Measurements from ENCODE around the gene IER3.

IER3 gene

GRCh38 chr6:30741789-30742315 lies 2.5 kb downstream of the IER3 start:
- no peak for TF ChIP-seq FOXM1 (IDR thresholded peaks at IDR 0.05; ENCODE audit: borderline replicate concordance, low read depth)
- no peak for TF ChIP-seq ZBTB7A (IDR thresholded peaks at IDR 0.05; ENCODE audit: low read depth)
- TF ChIP-seq EP300 (IDR thresholded peaks at IDR 0.05; ENCODE audit: borderline replicate concordance), result no peak
- TF ChIP-seq YY1 (IDR thresholded peaks at IDR 0.05; ENCODE audit: low read depth), result no peak
- no peak for TF ChIP-seq EGR1 (IDR thresholded peaks at IDR 0.05)

GRCh38 chr6:30741063-30741779 lies 3.1 kb downstream of the IER3 start:
- TF ChIP-seq EP300 (IDR thresholded peaks at IDR 0.05; ENCODE audit: borderline replicate concordance) (no peak), YY1 (IDR thresholded peaks at IDR 0.05; ENCODE audit: low read depth) (no peak), RAD21 (IDR thresholded peaks at IDR 0.05; ENCODE audit: low read depth) (no peak), TEAD4 (IDR thresholded peaks at IDR 0.05) (no peak), ZBTB7A (IDR thresholded peaks at IDR 0.05; ENCODE audit: low read depth) (no peak), TCF12 (IDR thresholded peaks at IDR 0.05; ENCODE audit: low read depth) (no peak), USF1 (IDR thresholded peaks at IDR 0.05) (no peak), EGR1 (IDR thresholded peaks at IDR 0.05) (no peak)

- TF ChIP-seq TCF12 (IDR thresholded peaks at IDR 0.05; ENCODE audit: low read depth), result no peak
- no peak for TF ChIP-seq TAF1 (IDR thresholded peaks at IDR 0.05; ENCODE audit: low read depth)
- TF ChIP-seq MAX (IDR thresholded peaks at IDR 0.05), result no peak
- no peak for TF ChIP-seq USF1 (IDR thresholded peaks at IDR 0.05)
- no peak for TF ChIP-seq EGR1 (IDR thresholded peaks at IDR 0.05)
Observed at GRCh38 chr6:30740540-30740870, 3.8 kb downstream of the IER3 start.

- TF ChIP-seq MAX (IDR thresholded peaks at IDR 0.05) (no peak), EP300 (IDR thresholded peaks at IDR 0.05; ENCODE audit: borderline replicate concordance) (no peak)
Observed at GRCh38 chr6:30738532-30738931, 5.8 kb downstream of the IER3 start.

GRCh38 chr6:30735668-30736314 lies 8.6 kb downstream of the IER3 start:
- TF ChIP-seq FOXM1 (IDR thresholded peaks at IDR 0.05; ENCODE audit: borderline replicate concordance, low read depth), result no peak
- no peak for TF ChIP-seq ZBTB7A (IDR thresholded peaks at IDR 0.05; ENCODE audit: low read depth)
- TF ChIP-seq, protein P1, sequence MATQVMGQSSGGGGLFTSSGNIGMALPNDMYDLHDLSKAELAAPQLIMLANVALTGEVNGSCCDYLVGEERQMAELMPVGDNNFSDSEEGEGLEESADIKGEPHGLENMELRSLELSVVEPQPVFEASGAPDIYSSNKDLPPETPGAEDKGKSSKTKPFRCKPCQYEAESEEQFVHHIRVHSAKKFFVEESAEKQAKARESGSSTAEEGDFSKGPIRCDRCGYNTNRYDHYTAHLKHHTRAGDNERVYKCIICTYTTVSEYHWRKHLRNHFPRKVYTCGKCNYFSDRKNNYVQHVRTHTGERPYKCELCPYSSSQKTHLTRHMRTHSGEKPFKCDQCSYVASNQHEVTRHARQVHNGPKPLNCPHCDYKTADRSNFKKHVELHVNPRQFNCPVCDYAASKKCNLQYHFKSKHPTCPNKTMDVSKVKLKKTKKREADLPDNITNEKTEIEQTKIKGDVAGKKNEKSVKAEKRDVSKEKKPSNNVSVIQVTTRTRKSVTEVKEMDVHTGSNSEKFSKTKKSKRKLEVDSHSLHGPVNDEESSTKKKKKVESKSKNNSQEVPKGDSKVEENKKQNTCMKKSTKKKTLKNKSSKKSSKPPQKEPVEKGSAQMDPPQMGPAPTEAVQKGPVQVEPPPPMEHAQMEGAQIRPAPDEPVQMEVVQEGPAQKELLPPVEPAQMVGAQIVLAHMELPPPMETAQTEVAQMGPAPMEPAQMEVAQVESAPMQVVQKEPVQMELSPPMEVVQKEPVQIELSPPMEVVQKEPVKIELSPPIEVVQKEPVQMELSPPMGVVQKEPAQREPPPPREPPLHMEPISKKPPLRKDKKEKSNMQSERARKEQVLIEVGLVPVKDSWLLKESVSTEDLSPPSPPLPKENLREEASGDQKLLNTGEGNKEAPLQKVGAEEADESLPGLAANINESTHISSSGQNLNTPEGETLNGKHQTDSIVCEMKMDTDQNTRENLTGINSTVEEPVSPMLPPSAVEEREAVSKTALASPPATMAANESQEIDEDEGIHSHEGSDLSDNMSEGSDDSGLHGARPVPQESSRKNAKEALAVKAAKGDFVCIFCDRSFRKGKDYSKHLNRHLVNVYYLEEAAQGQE (IDR thresholded peaks at IDR 0.05; ENCODE audit: low read depth), result no peak
- no peak for TF ChIP-seq MAX (IDR thresholded peaks at IDR 0.05)
- TF ChIP-seq CREB1 (IDR thresholded peaks at IDR 0.05; ENCODE audit: low read depth), result no peak
- no peak for TF ChIP-seq TCF12 (IDR thresholded peaks at IDR 0.05; ENCODE audit: low read depth)
- TF ChIP-seq RAD21 (IDR thresholded peaks at IDR 0.05; ENCODE audit: low read depth), result no peak
- TF ChIP-seq TAF1 (IDR thresholded peaks at IDR 0.05; ENCODE audit: low read depth), result no peak
- TF ChIP-seq EP300 (IDR thresholded peaks at IDR 0.05; ENCODE audit: borderline replicate concordance), result no peak
- TF ChIP-seq CEBPB (IDR thresholded peaks at IDR 0.05), result no peak
- TF ChIP-seq TEAD4 (IDR thresholded peaks at IDR 0.05), result no peak
- TF ChIP-seq YY1 (IDR thresholded peaks at IDR 0.05; ENCODE audit: low read depth), result no peak
- no peak for TF ChIP-seq NFIC (IDR thresholded peaks at IDR 0.05)
- TF ChIP-seq USF1 (IDR thresholded peaks at IDR 0.05), result no peak
- TF ChIP-seq EGR1 (IDR thresholded peaks at IDR 0.05), result no peak

- TF ChIP-seq RAD21 (IDR thresholded peaks at IDR 0.05; ENCODE audit: low read depth), result no peak
- TF ChIP-seq EP300 (IDR thresholded peaks at IDR 0.05; ENCODE audit: borderline replicate concordance), result no peak
- no peak for TF ChIP-seq ZBTB7A (IDR thresholded peaks at IDR 0.05; ENCODE audit: low read depth)
- TF ChIP-seq USF1 (IDR thresholded peaks at IDR 0.05), result no peak
- TF ChIP-seq TEAD4 (IDR thresholded peaks at IDR 0.05), result no peak
- TF ChIP-seq TAF1 (IDR thresholded peaks at IDR 0.05; ENCODE audit: low read depth), result no peak
- TF ChIP-seq EGR1 (IDR thresholded peaks at IDR 0.05), result no peak
- TF ChIP-seq NFIC (IDR thresholded peaks at IDR 0.05), result no peak
- TF ChIP-seq YY1 (IDR thresholded peaks at IDR 0.05; ENCODE audit: low read depth), result no peak
- no peak for TF ChIP-seq MAX (IDR thresholded peaks at IDR 0.05)
- no peak for TF ChIP-seq CREB1 (IDR thresholded peaks at IDR 0.05; ENCODE audit: low read depth)
- TF ChIP-seq FOXM1 (IDR thresholded peaks at IDR 0.05; ENCODE audit: borderline replicate concordance, low read depth), result no peak
- TF ChIP-seq, protein P1 (IDR thresholded peaks at IDR 0.05; ENCODE audit: low read depth), result no peak
- no peak for TF ChIP-seq CEBPB (IDR thresholded peaks at IDR 0.05)
- no peak for TF ChIP-seq TCF12 (IDR thresholded peaks at IDR 0.05; ENCODE audit: low read depth)
Observed at GRCh38 chr6:30732237-30732943, 12.0 kb downstream of the IER3 start.

Measured in Ishikawa (cell line).